Stimulated activated naive CD8-positive, alpha-beta T cell treated with anti-CD3 and anti-CD28 coated beads, Interleukin-15, Interleukin-2, amounts not matched to agents 100 ng/mL and 50 ng/mL, for 24 hours (primary cell): Measurements from ENCODE around the gene FAM118A.
A peak's percentile ranks its signal among the peaks of the same experiment; 100 is the strongest.
"Not testable (repeated sequence)": the region's sequence is repeated elsewhere in the genome, so short reads cannot be mapped to it uniquely, and the experiment has no call there.

Experiments
- H3K27ac Mint-ChIP-seq: one replicate; pipeline ENCODE4 v1.8.0; 2021; ENCODE audit warnings: mild to moderate bottlenecking, mixed read lengths
- H3K27me3 Mint-ChIP-seq: one replicate; pipeline ENCODE4 v1.8.0; 2021; ENCODE audit warnings: mixed read lengths
- H3K36me3 Mint-ChIP-seq: one replicate; pipeline ENCODE4 v1.8.0; 2021; ENCODE audit warnings: low read depth, mixed read lengths
- H3K4me1 Mint-ChIP-seq: one replicate; pipeline ENCODE4 v1.8.0; 2021; ENCODE audit warnings: low read depth, mixed read lengths
- H3K4me3 Mint-ChIP-seq: one replicate; pipeline ENCODE4 v1.8.0; 2021; ENCODE audit warnings: mild to moderate bottlenecking, mixed read lengths
- H3K9me3 Mint-ChIP-seq: one replicate; pipeline ENCODE4 v1.8.0; 2021; ENCODE audit warnings: mixed read lengths

FAM118A gene

GRCh38 chr22:45273452-45274075, 36.2 kb upstream of the FAM118A start:
- Mint-ChIP-seq H3K27ac (no peak overlapping the region), H3K4me3 (no peak overlapping the region), H3K9me3 (no peaks in the 10 kb centered on the region), H3K36me3 (no peaks in the 10 kb centered on the region), H3K4me1 (peaks cover 13% of the 10 kb centered on the region), H3K27me3 (peaks cover 8% of the 10 kb centered on the region)

GRCh38 chr22:45276507-45277105, 33.1 kb upstream of the FAM118A start:
- Mint-ChIP-seq H3K9me3 (no peaks in the 10 kb centered on the region), H3K36me3 (no peaks in the 10 kb centered on the region), H3K27me3 (no peaks in the 10 kb centered on the region), H3K4me3 (no peak overlapping the region), H3K27ac (no peak overlapping the region), H3K4me1 (peaks cover 13% of the 10 kb centered on the region)

DNA sequence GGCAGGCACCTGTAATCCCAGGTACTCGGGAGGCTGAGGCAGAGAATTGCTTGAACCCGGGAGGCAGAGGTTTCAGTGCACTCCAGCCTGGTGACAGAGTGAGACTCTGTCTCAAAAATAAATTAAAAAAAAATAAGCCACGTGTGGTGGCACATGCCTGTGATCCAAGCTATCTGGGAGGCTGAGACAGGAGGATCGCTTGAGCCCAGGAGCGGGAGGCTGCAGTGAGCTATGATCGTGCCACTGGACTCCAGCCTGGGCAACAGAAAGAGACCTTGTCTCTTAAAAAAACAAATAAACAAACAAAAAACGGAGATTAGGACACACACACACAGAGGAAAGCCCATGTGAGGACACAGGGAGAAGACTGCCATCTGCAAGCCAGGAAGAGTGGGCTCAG, 32.0 kb upstream of the FAM118A start:
- not testable (repeated sequence) for H3K4me3 Mint-ChIP-seq, H3K9me3 Mint-ChIP-seq, H3K27me3 Mint-ChIP-seq, H3K27ac Mint-ChIP-seq, H3K36me3 Mint-ChIP-seq
- H3K4me1 Mint-ChIP-seq = peaks cover 13% of the 10 kb centered on the region

DNA sequence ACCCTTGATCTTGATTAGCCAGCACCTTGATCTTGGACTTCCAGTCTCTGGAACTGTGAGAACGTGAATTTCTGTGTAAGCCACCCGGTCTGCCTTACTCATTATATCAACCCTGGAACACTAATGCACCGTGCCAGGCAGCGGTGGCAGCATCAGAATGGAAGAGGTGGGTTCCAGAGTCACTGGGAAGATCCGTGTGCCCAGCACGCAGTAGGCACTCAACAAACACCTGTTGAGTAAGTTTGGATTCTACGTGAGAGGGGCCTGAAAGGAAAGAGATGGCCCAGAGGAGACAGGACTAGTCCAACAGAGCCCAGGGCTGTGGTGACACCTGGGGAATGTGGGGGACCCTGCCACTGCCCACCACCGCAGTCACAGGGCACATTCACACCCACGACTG, 31.6 kb upstream of the FAM118A start:
- no peak overlapping the region for H3K4me3 Mint-ChIP-seq
- peaks cover under 1% of the 10 kb centered on the region for H3K27me3 Mint-ChIP-seq
- H3K27ac Mint-ChIP-seq = no peak overlapping the region
- no peaks in the 10 kb centered on the region for H3K36me3 Mint-ChIP-seq
- H3K4me1 Mint-ChIP-seq = peaks cover 13% of the 10 kb centered on the region
- no peaks in the 10 kb centered on the region for H3K9me3 Mint-ChIP-seq

DNA sequence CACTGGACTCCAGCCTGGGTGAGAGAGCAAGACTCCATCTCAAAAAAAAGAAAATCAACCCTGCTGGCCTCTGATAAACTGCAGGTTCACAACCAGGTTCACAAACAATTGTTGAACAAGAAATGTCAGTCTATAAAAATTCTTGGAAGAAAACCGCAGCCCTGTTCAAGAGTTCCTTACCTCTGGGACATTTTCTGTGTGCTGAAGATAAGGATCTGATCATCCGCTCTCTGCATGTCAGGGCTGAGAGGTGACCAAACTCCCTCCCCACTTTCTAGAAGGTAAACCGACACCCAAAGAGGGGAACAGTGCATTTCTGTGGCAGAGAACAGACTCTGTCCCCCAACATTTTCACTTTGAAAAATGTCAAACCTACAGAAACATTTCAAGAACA, 29.1 kb upstream of the FAM118A start:
- peak overlapping the region; percentile 52 for H3K27ac Mint-ChIP-seq
- H3K4me1 Mint-ChIP-seq = peaks cover 17% of the 10 kb centered on the region
- no peaks in the 10 kb centered on the region for H3K36me3 Mint-ChIP-seq
- H3K4me3 Mint-ChIP-seq = no peak overlapping the region
- no peaks in the 10 kb centered on the region for H3K9me3 Mint-ChIP-seq
- peaks cover 16% of the 10 kb centered on the region for H3K27me3 Mint-ChIP-seq

DNA sequence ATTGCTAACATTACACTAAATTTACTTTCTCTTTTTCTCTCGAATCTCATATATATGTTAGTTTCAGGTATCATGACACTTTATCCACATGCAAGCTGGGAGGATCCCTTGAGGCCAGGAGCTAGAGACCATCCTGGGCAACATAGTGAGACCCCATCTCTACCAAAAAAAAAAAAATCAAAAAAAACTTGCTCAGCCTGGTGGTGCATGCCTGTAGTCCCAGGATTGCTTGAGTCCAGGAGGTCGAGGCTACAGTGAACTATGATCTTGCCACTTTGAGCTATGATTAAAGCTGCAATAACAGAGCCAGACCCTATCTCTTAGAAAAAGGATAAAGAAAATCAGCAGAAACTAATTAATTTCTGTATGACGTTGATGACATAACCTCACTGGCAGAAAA, 28.7 kb upstream of the FAM118A start:
- H3K36me3 Mint-ChIP-seq = no peaks in the 10 kb centered on the region
- peaks cover 17% of the 10 kb centered on the region for H3K27me3 Mint-ChIP-seq
- H3K4me1 Mint-ChIP-seq = peaks cover 17% of the 10 kb centered on the region
- peak overlapping the region; percentile 52 for H3K27ac Mint-ChIP-seq
- no peak overlapping the region for H3K4me3 Mint-ChIP-seq
- no peaks in the 10 kb centered on the region for H3K9me3 Mint-ChIP-seq

DNA sequence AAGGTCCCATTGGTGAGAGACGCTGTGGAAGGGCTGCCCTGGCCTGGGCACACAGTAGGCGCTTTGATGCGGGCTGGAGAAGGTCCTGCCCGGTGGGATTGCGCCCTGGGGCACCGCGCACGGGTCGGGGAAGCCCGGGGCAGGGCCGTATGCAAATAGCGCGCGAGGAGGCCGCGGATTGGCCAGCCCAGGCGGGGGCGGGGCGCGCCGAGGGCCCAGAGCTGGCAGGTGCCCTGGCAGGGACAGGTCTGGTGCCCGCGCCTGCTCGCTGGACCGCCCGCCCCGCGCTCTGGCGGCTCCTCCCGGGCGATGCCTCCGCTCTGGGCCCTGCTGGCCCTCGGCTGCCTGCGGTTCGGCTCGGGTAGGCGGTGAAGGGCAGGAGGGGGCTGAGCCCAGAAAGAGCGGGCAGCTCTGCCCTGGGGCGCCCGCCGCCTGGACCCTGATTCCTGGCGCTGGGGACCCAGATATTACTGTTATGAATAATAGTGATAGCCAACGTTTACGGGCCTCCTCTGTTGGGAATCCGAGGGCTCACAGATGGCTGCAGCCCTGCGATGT, 24.9 kb upstream of the FAM118A start, which contains the start of gene UPK3A:
UPK3A (plus strand) TSS at position 245 of the 558 bp plus-strand sequence; CDS start at position 310, 65 bp downstream.
- Mint-ChIP-seq H3K36me3 (no peaks in the 10 kb centered on the region), H3K4me1 (peaks cover 10% of the 10 kb centered on the region), H3K9me3 (no peaks in the 10 kb centered on the region), H3K4me3 (no peak within 1 kb of the TSS), H3K27ac (no peak within 1 kb of the TSS), H3K27me3 (peaks cover 17% of the 10 kb centered on the region)

GRCh38 chr22:45285263-45286058, 24.3 kb upstream of the FAM118A start:
- no peaks in the 10 kb centered on the region for H3K36me3 Mint-ChIP-seq

DNA sequence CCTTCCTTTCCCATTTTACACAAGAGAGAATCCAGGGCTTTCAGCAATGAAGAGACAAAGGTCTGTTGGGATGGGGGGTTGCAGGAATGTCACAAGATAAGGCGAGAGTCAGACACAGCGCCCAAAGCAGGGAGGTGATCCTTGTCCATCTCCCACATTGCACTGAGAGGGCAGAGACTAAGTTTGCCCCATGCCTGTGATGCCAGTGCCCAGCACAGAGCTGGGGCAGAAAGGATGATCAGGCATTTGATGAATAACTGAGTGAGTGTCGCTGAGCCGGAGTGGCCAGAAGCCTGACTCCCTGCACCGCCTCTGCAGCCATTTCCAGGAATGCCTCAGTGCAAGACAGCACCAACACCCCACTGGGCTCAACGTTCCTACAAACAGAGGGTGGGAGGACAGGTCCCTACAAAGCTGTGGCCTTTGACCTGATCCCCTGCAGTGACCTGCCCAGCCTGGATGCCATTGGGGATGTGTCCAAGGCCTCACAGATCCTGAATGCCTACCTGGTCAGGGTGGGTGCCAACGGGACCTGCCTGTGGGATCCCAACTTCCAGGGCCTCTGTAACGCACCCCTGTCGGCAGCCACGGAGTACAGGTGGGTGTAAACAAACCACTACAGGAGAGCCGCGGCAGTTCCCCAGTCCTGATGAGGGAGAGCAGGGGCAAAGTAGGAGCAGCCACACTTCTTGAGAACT, 22.7 kb upstream of the FAM118A start:
- no peak overlapping the region for H3K4me3 Mint-ChIP-seq
- H3K27ac Mint-ChIP-seq = no peak overlapping the region
- peaks cover 3% of the 10 kb centered on the region for H3K4me1 Mint-ChIP-seq
- no peaks in the 10 kb centered on the region for H3K36me3 Mint-ChIP-seq
- H3K9me3 Mint-ChIP-seq = no peaks in the 10 kb centered on the region
- H3K27me3 Mint-ChIP-seq = peaks cover 17% of the 10 kb centered on the region

More at GRCh38 chr22:45285263-45286058, 24.3 kb upstream of the FAM118A start:
- no peak overlapping the region for H3K27ac Mint-ChIP-seq
- no peaks in the 10 kb centered on the region for H3K9me3 Mint-ChIP-seq
- H3K4me1 Mint-ChIP-seq = peaks cover 4% of the 10 kb centered on the region
- H3K4me3 Mint-ChIP-seq = no peak overlapping the region
- peaks cover 17% of the 10 kb centered on the region for H3K27me3 Mint-ChIP-seq

GRCh38 chr22:45290410-45290936, 19.3 kb upstream of the FAM118A start:
- peaks cover 11% of the 10 kb centered on the region for H3K4me1 Mint-ChIP-seq
- peaks cover 2% of the 10 kb centered on the region for H3K27me3 Mint-ChIP-seq
- H3K36me3 Mint-ChIP-seq = no peaks in the 10 kb centered on the region
- no peaks in the 10 kb centered on the region for H3K9me3 Mint-ChIP-seq
- H3K27ac Mint-ChIP-seq = no peak overlapping the region
- no peak overlapping the region for H3K4me3 Mint-ChIP-seq

GRCh38 chr22:45291061-45291930, 18.4 kb upstream of the FAM118A start:
- H3K4me3 Mint-ChIP-seq = no peak overlapping the region
- no peaks in the 10 kb centered on the region for H3K36me3 Mint-ChIP-seq
- peaks cover 17% of the 10 kb centered on the region for H3K4me1 Mint-ChIP-seq
- H3K9me3 Mint-ChIP-seq = no peaks in the 10 kb centered on the region
- H3K27ac Mint-ChIP-seq = no peak overlapping the region
- no peaks in the 10 kb centered on the region for H3K27me3 Mint-ChIP-seq

DNA sequence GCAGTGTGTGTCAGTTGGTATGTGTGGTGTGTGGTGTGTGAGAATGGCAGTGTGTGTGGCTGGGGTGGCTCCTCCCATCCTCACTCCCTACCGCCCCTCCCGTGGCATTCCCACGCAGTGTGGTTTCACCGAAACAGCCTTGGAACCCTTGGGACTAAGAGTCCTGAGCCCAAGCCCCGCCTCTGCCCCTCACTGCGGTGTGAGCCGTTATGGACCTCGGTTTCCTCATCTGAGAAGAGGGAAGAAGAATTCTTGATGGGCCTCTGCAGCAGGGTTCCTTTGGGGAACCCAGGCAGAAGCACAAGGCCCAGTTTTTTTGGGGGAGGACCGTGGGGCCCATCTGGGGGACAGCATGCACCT, 17.8 kb upstream of the FAM118A start:
- Mint-ChIP-seq H3K27ac (no peak overlapping the region), H3K9me3 (no peaks in the 10 kb centered on the region), H3K36me3 (no peaks in the 10 kb centered on the region), H3K4me1 (peaks cover 24% of the 10 kb centered on the region), H3K27me3 (no peaks in the 10 kb centered on the region), H3K4me3 (no peak overlapping the region)

GRCh38 chr22:45292731-45293442, 16.8 kb upstream of the FAM118A start:
- Mint-ChIP-seq H3K36me3 (no peaks in the 10 kb centered on the region), H3K27ac (no peak overlapping the region), H3K27me3 (no peaks in the 10 kb centered on the region), H3K9me3 (no peaks in the 10 kb centered on the region), H3K4me1 (peaks cover 30% of the 10 kb centered on the region), H3K4me3 (no peak overlapping the region)
